ENCODE measurements around the gene BRIP1.

The BRIP1 gene

GRCh38 chr17:61795546-61795945 lies 67.8 kb downstream of the BRIP1 start (continued):
- TF ChIP-seq, protein P1, sequence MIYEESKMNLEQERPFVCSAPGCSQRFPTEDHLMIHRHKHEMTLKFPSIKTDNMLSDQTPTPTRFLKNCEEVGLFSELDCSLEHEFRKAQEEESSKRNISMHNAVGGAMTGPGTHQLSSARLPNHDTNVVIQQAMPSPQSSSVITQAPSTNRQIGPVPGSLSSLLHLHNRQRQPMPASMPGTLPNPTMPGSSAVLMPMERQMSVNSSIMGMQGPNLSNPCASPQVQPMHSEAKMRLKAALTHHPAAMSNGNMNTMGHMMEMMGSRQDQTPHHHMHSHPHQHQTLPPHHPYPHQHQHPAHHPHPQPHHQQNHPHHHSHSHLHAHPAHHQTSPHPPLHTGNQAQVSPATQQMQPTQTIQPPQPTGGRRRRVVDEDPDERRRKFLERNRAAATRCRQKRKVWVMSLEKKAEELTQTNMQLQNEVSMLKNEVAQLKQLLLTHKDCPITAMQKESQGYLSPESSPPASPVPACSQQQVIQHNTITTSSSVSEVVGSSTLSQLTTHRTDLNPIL (CRISPR knock-in tag; IDR thresholded peaks at IDR 0.05; ENCODE audit: low read depth): no peak
- TF ChIP-seq PPARA (CRISPR knock-in tag; IDR thresholded peaks at IDR 0.05; ENCODE audit: borderline replicate concordance) (no peak), ARNTL (CRISPR knock-in tag; IDR thresholded peaks at IDR 0.05; ENCODE audit: borderline replicate concordance, low read depth) (no peak)

DNA sequence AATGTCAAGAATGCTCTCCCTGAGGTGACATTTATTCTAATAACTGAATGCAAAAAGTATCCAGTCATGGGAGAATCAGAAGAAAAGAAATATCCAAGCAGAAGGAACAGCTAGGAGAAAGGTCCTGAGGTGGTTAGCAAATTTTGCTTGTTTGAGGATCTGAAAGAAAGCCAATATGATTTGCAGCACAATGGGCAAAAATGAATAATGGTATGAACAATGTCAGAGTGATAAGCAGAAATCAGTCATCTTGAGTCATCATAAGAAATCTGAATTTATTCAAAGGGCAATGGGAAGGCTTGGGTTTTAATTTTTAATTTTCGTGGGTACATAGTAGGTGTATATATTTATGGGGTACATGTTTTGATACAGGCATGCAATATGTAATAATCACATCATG lies 68.5 kb downstream of the BRIP1 start:
- ATAC-seq: no peak
- TF ChIP-seq ARNTL (CRISPR knock-in tag; IDR thresholded peaks at IDR 0.05; ENCODE audit: borderline replicate concordance, low read depth) (no peak), GLIS3 (CRISPR knock-in tag; IDR thresholded peaks at IDR 0.05) (no peak), OSR1 (CRISPR knock-in tag; IDR thresholded peaks at IDR 0.05) (no peak), TOX (CRISPR knock-in tag; IDR thresholded peaks at IDR 0.05; ENCODE audit: borderline replicate concordance) (no peak), CSRNP3 (CRISPR knock-in tag; IDR thresholded peaks at IDR 0.05) (no peak), ZNF565 (CRISPR knock-in tag; conservative IDR thresholded peaks at IDR 0.05; ENCODE audit: low read depth) (no peak), PPARA (CRISPR knock-in tag; IDR thresholded peaks at IDR 0.05; ENCODE audit: borderline replicate concordance) (no peak), ZNF70 (CRISPR knock-in tag; IDR thresholded peaks at IDR 0.05) (no peak), ZFP3 (CRISPR knock-in tag; IDR thresholded peaks at IDR 0.05) (no peak), POU6F1 (CRISPR knock-in tag; IDR thresholded peaks at IDR 0.05; ENCODE audit: borderline replicate concordance, low read depth) (no peak), ZNF8 (CRISPR knock-in tag; IDR thresholded peaks at IDR 0.05) (no peak), RARB (CRISPR knock-in tag; IDR thresholded peaks at IDR 0.05) (no peak), CSDC2 (CRISPR knock-in tag; IDR thresholded peaks at IDR 0.05) (no peak)
- TF ChIP-seq, protein P1 (CRISPR knock-in tag; IDR thresholded peaks at IDR 0.05; ENCODE audit: low read depth): no peak

GRCh38 chr17:61794242-61794641 lies 69.1 kb downstream of the BRIP1 start:
- no peak for ATAC-seq

More at GRCh38 chr17:61794242-61794641, 69.1 kb downstream of the BRIP1 start:
- TF ChIP-seq CSDC2 (CRISPR knock-in tag; IDR thresholded peaks at IDR 0.05) (no peak), TOX (CRISPR knock-in tag; IDR thresholded peaks at IDR 0.05; ENCODE audit: borderline replicate concordance) (no peak), ARNTL (CRISPR knock-in tag; IDR thresholded peaks at IDR 0.05; ENCODE audit: borderline replicate concordance, low read depth) (no peak), ESRRG (CRISPR knock-in tag; IDR thresholded peaks at IDR 0.05) (no peak), OSR1 (CRISPR knock-in tag; IDR thresholded peaks at IDR 0.05) (no peak), ISL1 (CRISPR knock-in tag; IDR thresholded peaks at IDR 0.05) (no peak), ZNF70 (CRISPR knock-in tag; IDR thresholded peaks at IDR 0.05) (no peak), RARB (CRISPR knock-in tag; IDR thresholded peaks at IDR 0.05) (no peak), PPARA (CRISPR knock-in tag; IDR thresholded peaks at IDR 0.05; ENCODE audit: borderline replicate concordance) (no peak), SNAI2 (CRISPR knock-in tag; IDR thresholded peaks at IDR 0.05) (no peak), GLIS3 (CRISPR knock-in tag; IDR thresholded peaks at IDR 0.05) (no peak), ZFP3 (CRISPR knock-in tag; IDR thresholded peaks at IDR 0.05) (no peak), TCF4 (CRISPR knock-in tag; IDR thresholded peaks at IDR 0.05; ENCODE audit: borderline replicate concordance) (no peak), CSRNP3 (CRISPR knock-in tag; IDR thresholded peaks at IDR 0.05) (no peak)
- TF ChIP-seq, protein P2, sequence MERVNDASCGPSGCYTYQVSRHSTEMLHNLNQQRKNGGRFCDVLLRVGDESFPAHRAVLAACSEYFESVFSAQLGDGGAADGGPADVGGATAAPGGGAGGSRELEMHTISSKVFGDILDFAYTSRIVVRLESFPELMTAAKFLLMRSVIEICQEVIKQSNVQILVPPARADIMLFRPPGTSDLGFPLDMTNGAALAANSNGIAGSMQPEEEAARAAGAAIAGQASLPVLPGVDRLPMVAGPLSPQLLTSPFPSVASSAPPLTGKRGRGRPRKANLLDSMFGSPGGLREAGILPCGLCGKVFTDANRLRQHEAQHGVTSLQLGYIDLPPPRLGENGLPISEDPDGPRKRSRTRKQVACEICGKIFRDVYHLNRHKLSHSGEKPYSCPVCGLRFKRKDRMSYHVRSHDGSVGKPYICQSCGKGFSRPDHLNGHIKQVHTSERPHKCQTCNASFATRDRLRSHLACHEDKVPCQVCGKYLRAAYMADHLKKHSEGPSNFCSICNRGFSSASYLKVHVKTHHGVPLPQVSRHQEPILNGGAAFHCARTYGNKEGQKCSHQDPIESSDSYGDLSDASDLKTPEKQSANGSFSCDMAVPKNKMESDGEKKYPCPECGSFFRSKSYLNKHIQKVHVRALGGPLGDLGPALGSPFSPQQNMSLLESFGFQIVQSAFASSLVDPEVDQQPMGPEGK (CRISPR knock-in tag; IDR thresholded peaks at IDR 0.05; ENCODE audit: borderline replicate concordance): no peak

Measured in SK-N-SH treated with all-trans-retinoic acid at 6 μM for 48 hours (cell line).